SK-N-DZ (cell line): ENCODE measurements around the gene KRTAP5-2.
"Not testable (repeated sequence)": the region's sequence is repeated elsewhere in the genome, so short reads cannot be mapped to it uniquely, and the experiment has no call there.

Experiments
- DNase-seq: peaks from one replicate; pipeline ENCODE4 v3.0.0-alpha.2; 2015; ENCODE audit warnings: low spot score

The KRTAP5-2 gene

GRCh38 chr11:1589996-1590395 lies 8.1 kb downstream of the KRTAP5-2 start:
- DNase-seq: no peak

- DNase-seq: not testable (repeated sequence)
These were observed 8.7 kb downstream of the KRTAP5-2 start for GRCh38 chr11:1589191-1589963.

GRCh38 chr11:1586699-1587098 lies 11.4 kb downstream of the KRTAP5-2 start:
- no peak for DNase-seq

GRCh38 chr11:1584661-1585370 lies 13.3 kb downstream of the KRTAP5-2 start, which contains the start of gene KRTAP5-1:
TSS of gene KRTAP5-1 (minus strand) at chr11:1585283. CDS start at chr11:1585249, 34 bp downstream.
- not testable (repeated sequence) for DNase-seq

- not testable (repeated sequence) for DNase-seq
These were observed 15.2 kb downstream of the KRTAP5-2 start for GRCh38 chr11:1582909-1583308.

GRCh38 chr11:1581976-1582375 lies 16.1 kb downstream of the KRTAP5-2 start:
- DNase-seq: no peak

GRCh38 chr11:1576825-1577224 lies 21.3 kb downstream of the KRTAP5-2 start:
- no peak for DNase-seq

GRCh38 chr11:1575756-1576155 lies 22.3 kb downstream of the KRTAP5-2 start:
- DNase-seq: not testable (repeated sequence)

- no peak for DNase-seq
These were observed 23.2 kb downstream of the KRTAP5-2 start for GRCh38 chr11:1574933-1575242.

GRCh38 chr11:1574238-1574932 lies 23.7 kb downstream of the KRTAP5-2 start:
- no peak for DNase-seq

- no peak for DNase-seq
These were observed 24.2 kb downstream of the KRTAP5-2 start for GRCh38 chr11:1573903-1574237.

GRCh38 chr11:1573077-1573902 lies 24.8 kb downstream of the KRTAP5-2 start:
- DNase-seq: no peak

GRCh38 chr11:1572197-1573076 lies 25.7 kb downstream of the KRTAP5-2 start, which contains the start of gene DUSP8:
TSS of gene DUSP8 (minus strand) at chr11:1572271. CDS start at chr11:1565826, 6,445 bp downstream.
- peak; percentile 76 for DNase-seq

GRCh38 chr11:1571760-1572196 lies 26.3 kb downstream of the KRTAP5-2 start:
- no peak for DNase-seq

GRCh38 chr11:1570896-1571759 lies 27.0 kb downstream of the KRTAP5-2 start:
- peak; percentile 42 for DNase-seq

- DNase-seq: no peak
These were observed 27.6 kb downstream of the KRTAP5-2 start for GRCh38 chr11:1570531-1570895.

- DNase-seq: no peak
These were observed 28.1 kb downstream of the KRTAP5-2 start for GRCh38 chr11:1570001-1570453.

- DNase-seq: no peak
These were observed 28.8 kb downstream of the KRTAP5-2 start for GRCh38 chr11:1569251-1569780.

GRCh38 chr11:1568441-1568911 lies 29.6 kb downstream of the KRTAP5-2 start:
- DNase-seq: no peak
